22Rv1 (cell line): ENCODE data around the gene MAGI2.

Experiments used
- H3K27ac ChIP-seq: fragments of 450-650 bp; 2 replicates; pipeline ENCODE4 v1.5.1; 2017
- CTCF ChIP-seq: fragments of 450-650 bp; IDR thresholded peaks from 2 replicates; pipeline ENCODE4 v1.5.1; 2017; ENCODE audit warnings: mild to moderate bottlenecking
- ZFX ChIP-seq: fragments of 450-650 bp; IDR thresholded peaks from 2 replicates; pipeline ENCODE4 v1.6.1; 2017; ENCODE audit warnings: antibody characterized with exemption, borderline replicate concordance

Gene MAGI2

DNA sequence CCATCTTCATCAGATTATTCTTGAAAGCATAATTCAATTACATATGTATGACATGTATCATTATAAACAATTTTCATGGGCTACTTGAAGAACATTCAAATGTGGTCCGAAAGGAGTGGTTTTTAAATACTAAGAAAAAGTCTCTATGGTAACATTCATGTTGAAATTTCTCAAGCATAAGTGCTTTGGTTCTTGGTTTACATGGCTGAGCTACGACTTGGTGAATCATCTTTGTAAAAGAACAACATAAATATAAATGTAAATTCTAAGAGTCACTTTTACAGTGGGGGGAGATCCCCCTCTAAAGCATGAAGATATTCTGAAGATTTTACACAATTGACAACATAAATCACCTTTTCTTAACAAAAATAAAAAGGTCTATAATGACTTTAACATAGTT, 118.6 kb downstream of the MAGI2 start:
- no peak overlapping the region for H3K27ac ChIP-seq
- TF ChIP-seq CTCF: no peak
- TF ChIP-seq ZFX: no peak

DNA sequence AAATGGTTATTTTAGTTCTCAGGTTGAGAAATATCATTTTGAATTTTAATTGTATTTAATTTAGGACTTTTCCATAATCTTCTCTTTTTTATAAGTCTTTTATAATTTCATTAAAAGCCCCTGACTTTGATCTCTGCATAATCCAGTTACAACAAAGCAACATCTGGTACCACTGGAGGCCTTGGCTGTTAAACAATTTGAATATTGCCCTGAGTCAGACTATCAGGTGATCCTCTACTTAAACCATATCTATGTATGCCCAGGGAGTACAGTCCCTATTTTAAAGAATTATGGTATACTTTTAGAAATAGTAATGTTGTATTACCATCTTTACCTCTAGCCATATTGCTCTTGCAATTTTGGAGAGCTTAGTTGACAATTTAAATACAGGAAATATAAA, 119.1 kb downstream of the MAGI2 start:
- H3K27ac ChIP-seq: no peak overlapping the region
- TF ChIP-seq CTCF (no peak), ZFX (no peak)

DNA sequence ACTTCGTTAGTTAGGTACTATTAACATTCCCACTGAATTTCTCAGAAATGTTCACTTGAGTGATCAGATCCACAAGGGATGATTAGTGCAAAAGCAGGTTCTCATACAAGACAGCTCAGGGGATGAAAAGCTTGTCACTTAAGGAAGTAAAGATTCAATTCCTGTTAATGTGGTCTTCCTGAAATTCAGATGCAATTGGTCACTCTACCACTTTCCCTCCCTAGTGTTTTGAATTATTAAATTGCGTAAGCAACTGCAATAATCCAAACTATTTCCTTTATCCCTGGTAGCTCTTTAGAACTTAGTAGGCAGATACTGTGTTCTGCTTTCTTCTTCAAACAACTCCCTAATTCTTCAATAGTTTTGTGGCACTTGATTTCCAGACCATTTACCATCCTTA, 121.4 kb downstream of the MAGI2 start:
- TF ChIP-seq ZFX: no peak
- TF ChIP-seq CTCF: no peak
- no peak overlapping the region for H3K27ac ChIP-seq

DNA sequence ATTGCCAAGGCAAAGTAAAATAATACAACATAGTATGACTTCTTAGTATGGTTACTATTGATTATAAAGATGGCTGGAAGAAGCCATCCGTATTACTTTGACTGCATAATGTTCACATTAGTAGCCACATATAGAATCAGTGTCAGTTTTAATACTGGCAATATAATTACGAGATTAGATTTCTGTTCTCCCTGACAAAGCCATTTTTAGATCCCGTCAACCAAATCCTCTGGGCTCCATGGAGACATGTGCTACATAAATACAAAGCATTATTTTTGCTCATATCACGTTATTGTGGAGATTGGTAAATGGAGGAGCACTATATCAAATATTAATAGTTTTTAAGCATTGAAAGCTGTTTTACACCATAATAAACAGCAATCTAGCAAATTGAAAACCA, 124.0 kb downstream of the MAGI2 start:
- no peak overlapping the region for H3K27ac ChIP-seq
- TF ChIP-seq ZFX (no peak), CTCF (no peak)

- no peak overlapping the region for H3K27ac ChIP-seq
- no peak for TF ChIP-seq ZFX
- no peak for TF ChIP-seq CTCF
These were observed 132.6 kb downstream of the MAGI2 start for GRCh38 chr7:79320741-79321473.

DNA sequence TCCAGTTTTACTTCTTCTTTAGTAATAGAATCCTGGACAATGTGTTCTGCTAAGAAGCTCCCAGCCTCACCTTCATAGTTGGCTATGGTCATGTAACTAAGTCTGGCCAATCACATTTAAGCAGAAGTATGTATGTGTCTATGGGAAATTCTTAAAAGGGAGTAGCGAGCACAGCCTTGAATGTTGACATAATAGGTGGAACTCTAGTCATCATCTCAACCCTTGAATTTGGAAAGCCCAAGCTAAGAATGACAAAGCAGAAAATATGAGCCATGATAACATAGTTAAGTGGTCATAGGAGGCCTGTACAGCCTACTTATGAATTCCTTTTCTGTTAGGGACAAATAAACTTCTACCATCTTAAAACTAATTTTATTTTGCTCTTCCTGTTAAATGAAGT, 134.1 kb downstream of the MAGI2 start:
- TF ChIP-seq CTCF: no peak
- TF ChIP-seq ZFX: no peak
- H3K27ac ChIP-seq: no peak overlapping the region

GRCh38 chr7:79317728-79318127, 135.7 kb downstream of the MAGI2 start:
- H3K27ac ChIP-seq: no peak overlapping the region
- TF ChIP-seq ZFX: no peak
- TF ChIP-seq CTCF: no peak
